Vagina (tissue), 2 donors: Measurements from ENCODE around the gene WDR54. TPM values are rescaled to one million over a fixed set of nuclear protein-coding genes. Genes with fewer than 3 reads are reported as not detected.

ENCODE experiments used
- DNase-seq, 2 donors: peaks; one replicate each; pipeline ENCODE4 v3.0.0-alpha.2; 2017; ENCODE audit errors: extremely low spot score in 2 of 2
- H3K27ac ChIP-seq: fragments of 200-600 bp; sonication (generic); one replicate; pipeline ENCODE4 v1.5.1; 2019
- H3K27me3 ChIP-seq: fragments of 200-600 bp; sonication (generic); one replicate; pipeline ENCODE4 v1.5.1; 2019
- H3K36me3 ChIP-seq, 2 donors: fragments of 200-600 bp; sonication (generic); one replicate each; pipeline ENCODE4 v1.5.1; 2017 to 2019
- H3K4me1 ChIP-seq: fragments of 200-600 bp; sonication (generic); one replicate; pipeline ENCODE4 v1.5.1; 2019
- H3K4me3 ChIP-seq, 2 donors: fragments of 200-600 bp; sonication (generic); 1 replicate in 1 of 2; 2 replicates in 1 of 2; pipeline ENCODE4 v1.5.1; 2016 to 2019
- H3K9me3 ChIP-seq: fragments of 200-600 bp; sonication (generic); one replicate; pipeline ENCODE4 v1.5.1; 2019
- CTCF ChIP-seq, 3 experiments: fragments of 450-650 bp in 2 of 3; fragments of 200-600 bp in 1 of 3; sonication (generic) in 1 of 3; IDR thresholded peaks; one replicate each; pipeline ENCODE4 v1.5.1; 2017 to 2019; ENCODE audit warnings: antibody characterized with exemption in 3 of 3, mild to moderate bottlenecking in 2 of 3, moderate library complexity in 2 of 3
- POLR2A ChIP-seq, 2 donors: fragments of 450-650 bp; IDR thresholded peaks; one replicate each; pipeline ENCODE4 v1.6.1; 2017; ENCODE audit warnings: antibody characterized with exemption in 2 of 2, mild to moderate bottlenecking in 2 of 2, moderate library complexity in 2 of 2
- POLR2AphosphoS5 ChIP-seq, 2 donors: sonication (generic); formaldehyde crosslinking; IDR thresholded peaks; one replicate each; pipeline ENCODE4 v1.9.0; 2017; ENCODE audit warnings: antibody characterized with exemption in 2 of 2, mild to moderate bottlenecking in 2 of 2, low read depth in 1 of 2; ENCODE audit not compliant: insufficient read depth in 1 of 2
- intact Hi-C: fragments of 100-400 bp; cut with DNase I; formaldehyde crosslinking; loops from one replicate; pipeline ENCODE4 v1.15.1; 2023
- total RNA-seq: library from RNA; depleted of rRNA; stranded (reverse); fragments of >200 nt; gene quantifications from one replicate; pipeline ENCODE4 v1.2.3, GENCODE V29; 2016

WDR54 gene
- total RNA-seq: 8.8 TPM

DNA sequence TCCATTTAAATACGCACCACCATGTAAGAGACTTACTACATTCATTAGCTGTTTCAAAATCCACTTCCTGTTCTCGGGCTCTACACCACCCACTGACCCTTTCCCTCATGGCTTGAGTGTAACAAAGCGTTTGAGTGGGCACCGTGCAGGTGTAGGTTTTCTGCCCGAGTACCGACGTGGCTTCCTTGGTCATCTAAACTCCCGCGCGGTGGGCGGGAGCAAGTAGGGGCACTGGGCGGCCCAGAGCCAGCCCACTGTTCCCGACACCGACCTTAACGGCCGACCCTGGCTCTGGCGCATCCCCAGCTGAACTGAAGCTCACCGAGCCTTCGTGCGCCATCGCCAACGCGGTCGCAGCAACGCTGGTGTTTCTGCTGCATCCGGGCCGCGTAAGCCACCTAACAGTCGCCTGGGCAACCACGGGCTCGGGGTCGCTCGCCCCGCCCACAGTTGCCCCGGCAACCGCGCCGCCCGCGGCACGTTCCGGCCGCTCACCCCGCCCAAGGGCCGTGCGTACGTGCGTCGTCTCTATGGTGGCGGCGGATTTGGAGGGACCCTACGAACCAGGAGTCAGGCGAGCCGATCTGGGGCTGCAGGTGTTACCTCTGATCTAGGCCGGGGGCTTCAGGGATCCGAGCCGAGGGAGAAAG lies at the start of gene WDR54, which contains the start of gene C2orf81:
TSS of gene WDR54 (plus strand) at position 510 of the 650 bp plus-strand sequence. CDS start 424 bp downstream, outside the sequence.
TSS of gene C2orf81 (minus strand) at position 399 of the 650 bp plus-strand sequence. CDS start at position 340, 59 bp downstream.
- DNase-seq: no peak
- Histone ChIP-seq H3K9me3 (no peaks in the 10 kb centered on the region), H3K27me3 (no peaks in the 10 kb centered on the region), H3K4me3 (peak within 1 kb of the TSS; percentile 56 to 69), H3K4me1 (peaks cover 19% of the 10 kb centered on the region), H3K27ac (peak within 1 kb of the TSS; percentile 56), H3K36me3 (no peaks in the 10 kb centered on the region)
- intact Hi-C loops: no loop called here
- TF ChIP-seq CTCF (IDR thresholded peaks at IDR 0.05) (no peak), POLR2A (IDR thresholded peaks at IDR 0.05) (no peak), POLR2AphosphoS5 (IDR thresholded peaks at IDR 0.05; ENCODE audit: insufficient read depth in 1 of 2, low read depth in 1 of 2) (peak in 1 of 2 donors; percentile 72)

GRCh38 chr2:74372674-74373073 lies 48.9 kb upstream of the WDR54 start:
- Histone ChIP-seq H3K4me3 (no peak overlapping the region), H3K27ac (no peak overlapping the region), H3K9me3 (no peaks in the 10 kb centered on the region), H3K27me3 (no peaks in the 10 kb centered on the region), H3K4me1 (peaks cover 31% of the 10 kb centered on the region), H3K36me3 (peaks cover 0 to 49% of the 10 kb centered on the region in 2 donors)
- intact Hi-C loops: no loop called here
- no peak for DNase-seq
- TF ChIP-seq POLR2A (IDR thresholded peaks at IDR 0.05): no peak
- TF ChIP-seq CTCF (IDR thresholded peaks at IDR 0.05): no peak
- no peak for TF ChIP-seq POLR2AphosphoS5 (IDR thresholded peaks at IDR 0.05; ENCODE audit: insufficient read depth in 1 of 2, low read depth in 1 of 2)

DNA sequence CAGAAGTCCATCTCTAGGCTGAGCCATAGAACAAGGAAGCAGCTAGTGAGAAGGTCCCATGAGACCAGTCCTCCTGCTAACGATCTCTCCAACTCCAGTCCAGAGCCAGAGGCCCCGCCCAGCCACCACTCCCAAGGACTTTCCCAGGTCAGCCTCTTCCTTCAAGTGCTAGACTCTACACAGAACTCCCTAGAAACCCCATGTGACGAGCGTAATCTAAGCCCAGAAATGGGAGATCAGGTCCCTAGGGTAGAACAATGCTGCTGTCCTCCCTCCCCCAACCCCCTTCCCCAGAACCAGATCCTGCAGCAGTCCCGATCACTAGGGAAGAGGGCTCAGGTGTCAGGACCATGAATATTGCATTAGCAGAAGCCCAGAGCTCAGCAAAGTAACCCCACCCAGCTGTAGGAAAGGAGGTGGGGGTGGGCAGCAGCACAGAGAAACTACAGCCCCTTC lies 48.3 kb upstream of the WDR54 start:
- TF ChIP-seq POLR2A (IDR thresholded peaks at IDR 0.05) (no peak), POLR2AphosphoS5 (IDR thresholded peaks at IDR 0.05; ENCODE audit: insufficient read depth in 1 of 2, low read depth in 1 of 2) (no peak), CTCF (IDR thresholded peaks at IDR 0.05) (no peak)
- H3K27ac ChIP-seq: peak overlapping the region; percentile 42
- intact Hi-C loops: no loop called here
- peaks cover 31% of the 10 kb centered on the region for H3K4me1 ChIP-seq
- DNase-seq: no peak
- H3K36me3 ChIP-seq: peaks cover 0 to 46% of the 10 kb centered on the region in 2 donors
- H3K9me3 ChIP-seq: no peaks in the 10 kb centered on the region
- no peak overlapping the region for H3K4me3 ChIP-seq
- no peaks in the 10 kb centered on the region for H3K27me3 ChIP-seq

DNA sequence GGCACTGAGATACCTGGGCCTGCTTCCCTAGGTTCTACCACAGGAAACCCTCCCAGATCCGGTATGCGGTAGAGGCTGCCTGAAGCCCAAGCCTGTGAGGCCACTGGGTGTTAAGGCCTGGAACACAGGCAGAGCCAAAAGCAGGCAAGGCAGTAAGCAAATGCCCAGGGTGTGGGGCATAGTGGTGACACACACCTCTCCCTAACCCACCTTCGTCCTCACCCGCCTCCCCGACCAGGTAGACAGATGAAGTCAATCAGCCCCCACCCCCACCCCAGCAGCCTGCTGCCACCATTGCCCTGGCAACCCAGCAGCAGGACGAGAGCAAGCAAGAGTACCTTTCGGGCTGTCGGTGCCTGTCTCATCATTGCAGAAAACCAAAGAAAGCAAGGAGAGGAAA lies 47.5 kb upstream of the WDR54 start:
- Histone ChIP-seq H3K36me3 (peaks cover 0 to 39% of the 10 kb centered on the region in 2 donors), H3K4me3 (peak overlapping the region; percentile 31 to 36), H3K9me3 (no peaks in the 10 kb centered on the region), H3K27ac (peak overlapping the region; percentile 42), H3K4me1 (peaks cover 34% of the 10 kb centered on the region), H3K27me3 (no peaks in the 10 kb centered on the region)
- TF ChIP-seq POLR2A (IDR thresholded peaks at IDR 0.05): no peak
- TF ChIP-seq CTCF (IDR thresholded peaks at IDR 0.05): no peak
- TF ChIP-seq POLR2AphosphoS5 (IDR thresholded peaks at IDR 0.05; ENCODE audit: insufficient read depth in 1 of 2, low read depth in 1 of 2): no peak
- no peak for DNase-seq
- intact Hi-C loops: no loop called here
